GM12801 (cell line): ENCODE measurements around the gene ZNF436.

Source experiments
- CTCF ChIP-seq: IDR thresholded peaks from one replicate; pipeline ENCODE4 v1.5.1; 2011; ENCODE audit warnings: control low read depth; ENCODE audit not compliant: insufficient read length; ENCODE audit errors: extremely low read depth

ZNF436 gene

DNA sequence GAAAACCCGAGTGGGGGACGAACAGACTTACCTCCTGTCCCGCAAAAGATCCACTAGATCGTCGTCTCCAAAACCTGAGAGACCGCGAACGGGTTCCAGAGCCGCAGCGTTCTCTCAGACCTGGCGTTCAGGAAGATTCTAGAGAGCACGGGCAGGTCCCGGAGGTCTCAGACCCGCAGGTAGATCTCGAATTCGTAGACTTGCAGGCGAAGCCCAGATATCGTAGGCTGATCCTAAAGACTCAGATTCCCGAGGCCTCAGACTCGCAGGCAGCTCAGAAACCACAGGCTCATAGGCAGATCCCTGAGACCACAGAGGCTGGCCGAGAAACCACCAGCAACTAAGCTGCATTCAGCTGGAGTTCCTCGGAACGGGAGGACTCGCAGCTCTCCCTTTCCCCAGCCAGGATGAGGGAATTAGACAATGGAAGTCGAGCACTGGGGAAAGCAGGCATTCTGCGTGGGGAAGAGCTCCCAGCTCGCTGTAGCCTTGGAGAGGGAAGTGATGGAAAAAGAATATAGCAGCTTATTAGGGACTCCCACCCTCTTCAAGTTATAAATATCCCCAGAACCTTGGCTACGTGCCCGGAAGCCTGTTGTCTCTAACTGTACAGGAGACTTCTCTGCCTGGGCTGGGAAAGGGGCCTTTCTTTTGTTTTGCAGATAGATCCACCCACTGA lies at the start of gene ZNF436:
Gene ZNF436, minus strand, starts transcription at position 502 of the 679 bp plus-strand sequence. CDS start 1,831 bp downstream, outside the sequence.
- TF ChIP-seq CTCF = no peak

DNA sequence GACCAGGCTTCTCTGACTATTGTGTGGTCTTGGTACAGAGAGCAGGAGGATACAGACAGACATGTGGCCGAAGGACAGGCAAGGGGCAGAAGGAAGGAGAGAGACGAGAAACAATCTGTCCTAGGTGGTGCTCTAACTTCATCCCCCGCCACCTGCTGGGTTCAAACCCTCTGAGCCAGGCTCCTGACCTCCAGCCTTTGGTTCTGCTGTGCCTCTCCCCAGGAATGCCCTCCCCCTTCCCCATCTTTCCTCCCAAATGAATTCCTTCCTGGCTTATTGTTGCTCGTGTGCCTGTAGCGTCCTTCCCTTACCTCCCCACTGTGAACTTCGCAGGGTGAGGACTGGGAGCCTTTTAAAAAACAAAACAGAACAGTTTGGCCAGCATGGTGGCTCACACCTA lies 49.5 kb upstream of the ZNF436 start:
- TF ChIP-seq CTCF = no peak

DNA sequence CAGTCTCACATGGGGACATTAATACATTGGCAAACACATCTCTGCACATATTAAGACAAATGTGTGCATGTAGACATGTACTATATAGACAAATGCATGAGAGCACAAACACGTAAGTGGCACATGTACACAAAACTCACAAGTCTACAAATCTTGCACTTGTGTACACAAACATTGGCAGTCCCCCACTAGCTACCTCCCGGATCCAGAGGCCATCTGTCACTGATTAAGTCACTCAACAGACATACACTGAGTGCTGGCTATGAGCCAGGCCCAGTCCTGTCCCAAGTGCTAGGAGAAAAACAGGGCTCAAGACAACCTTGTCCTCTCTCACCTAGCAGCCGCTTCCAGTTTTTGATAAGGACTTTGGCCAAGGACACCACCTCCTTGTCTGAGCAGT lies 47.9 kb upstream of the ZNF436 start:
- TF ChIP-seq CTCF = no peak

GRCh38 chr1:23416964-23417363 lies 47.3 kb upstream of the ZNF436 start:
- no peak for TF ChIP-seq CTCF

GRCh38 chr1:23408797-23409290 lies 39.2 kb upstream of the ZNF436 start:
- TF ChIP-seq CTCF = no peak

DNA sequence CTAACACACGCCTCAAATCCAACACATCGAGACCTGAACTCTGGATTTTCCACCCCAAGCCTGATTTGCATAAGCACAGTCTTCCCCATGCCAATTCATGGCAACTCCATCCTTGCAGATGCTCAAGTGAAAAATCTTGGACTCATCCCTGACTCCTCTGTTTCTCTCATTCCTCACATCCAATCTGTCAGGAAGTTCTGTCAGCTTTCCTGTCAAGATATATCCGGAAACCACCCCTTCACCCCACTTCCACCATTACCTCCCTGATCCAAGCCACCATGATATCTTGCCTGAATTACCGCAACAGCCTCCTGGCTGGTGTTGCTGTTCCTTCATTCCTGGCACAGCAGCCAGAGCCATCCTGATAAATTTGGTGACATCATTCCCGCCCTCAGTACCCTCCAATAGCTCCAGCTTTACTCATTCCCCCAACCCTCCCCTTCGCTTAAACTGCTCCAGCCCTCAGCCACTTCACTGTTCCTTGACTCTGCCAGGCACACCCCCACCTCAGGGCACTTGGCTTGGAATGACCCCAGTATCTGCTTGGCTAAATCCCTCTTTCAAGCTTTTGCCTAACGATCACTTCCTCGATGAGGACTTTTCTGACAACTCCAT lies 37.5 kb upstream of the ZNF436 start:
- no peak for TF ChIP-seq CTCF

- TF ChIP-seq CTCF = no peak
Measured at GRCh38 chr1:23405946-23406345, 36.3 kb upstream of the ZNF436 start.
